ENCODE data around the gene RSPO1.

DNA sequence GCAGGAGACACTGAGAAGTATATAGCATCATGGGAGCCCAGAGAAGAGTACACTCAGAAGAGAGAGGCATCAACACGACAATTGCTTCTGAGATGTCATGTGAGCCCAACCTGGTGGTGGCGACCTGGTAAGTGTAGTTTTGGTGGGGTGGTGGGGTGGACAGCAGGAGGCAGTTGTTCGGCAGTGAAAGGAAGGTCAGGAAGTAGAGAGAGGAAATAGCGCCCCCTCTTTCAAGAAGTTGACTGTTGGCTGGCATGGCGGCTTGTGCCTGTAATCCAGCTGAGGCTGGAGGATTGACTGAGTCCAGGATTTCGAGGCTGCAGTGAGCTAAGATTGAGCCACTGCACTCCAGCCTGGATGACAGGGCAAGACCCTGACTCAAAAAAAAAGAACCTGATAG lies 12.6 kb downstream of the RSPO1 start:
- TF ChIP-seq, protein P1, sequence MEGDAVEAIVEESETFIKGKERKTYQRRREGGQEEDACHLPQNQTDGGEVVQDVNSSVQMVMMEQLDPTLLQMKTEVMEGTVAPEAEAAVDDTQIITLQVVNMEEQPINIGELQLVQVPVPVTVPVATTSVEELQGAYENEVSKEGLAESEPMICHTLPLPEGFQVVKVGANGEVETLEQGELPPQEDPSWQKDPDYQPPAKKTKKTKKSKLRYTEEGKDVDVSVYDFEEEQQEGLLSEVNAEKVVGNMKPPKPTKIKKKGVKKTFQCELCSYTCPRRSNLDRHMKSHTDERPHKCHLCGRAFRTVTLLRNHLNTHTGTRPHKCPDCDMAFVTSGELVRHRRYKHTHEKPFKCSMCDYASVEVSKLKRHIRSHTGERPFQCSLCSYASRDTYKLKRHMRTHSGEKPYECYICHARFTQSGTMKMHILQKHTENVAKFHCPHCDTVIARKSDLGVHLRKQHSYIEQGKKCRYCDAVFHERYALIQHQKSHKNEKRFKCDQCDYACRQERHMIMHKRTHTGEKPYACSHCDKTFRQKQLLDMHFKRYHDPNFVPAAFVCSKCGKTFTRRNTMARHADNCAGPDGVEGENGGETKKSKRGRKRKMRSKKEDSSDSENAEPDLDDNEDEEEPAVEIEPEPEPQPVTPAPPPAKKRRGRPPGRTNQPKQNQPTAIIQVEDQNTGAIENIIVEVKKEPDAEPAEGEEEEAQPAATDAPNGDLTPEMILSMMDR (IDR thresholded peaks at IDR 0.05), result no peak
- TF ChIP-seq POLR2A (IDR thresholded peaks at IDR 0.05), result no peak

All from testis (tissue), 2 donors.